HUDEP-2 (cell line): ENCODE measurements around the gene ARMH3.

ENCODE experiments used
- DNase-seq, 76 experiments: peaks; one replicate each; lab custom pipeline; 2025; ENCODE audit not compliant: unreplicated experiment in 76 of 76; lab: John Stamatoyannopoulos, UW

The ARMH3 gene

GRCh38 chr10:101838416-101838970 is 217.5 kb downstream of the ARMH3 start:
- no peak for DNase-seq

- DNase-seq = no peak
These were observed 218.2 kb downstream of the ARMH3 start for GRCh38 chr10:101837748-101838147.

GRCh38 chr10:101835362-101835761 is 220.6 kb downstream of the ARMH3 start:
- no peak for DNase-seq

- peak in 34 of 76 experiments; percentile 12 to 70 (median 30) for DNase-seq
These were observed 221.6 kb downstream of the ARMH3 start for GRCh38 chr10:101834341-101834740.

GRCh38 chr10:101833466-101833865 is 222.5 kb downstream of the ARMH3 start:
- no peak for DNase-seq

GRCh38 chr10:101832325-101832771 is 223.6 kb downstream of the ARMH3 start:
- no peak for DNase-seq

- no peak for DNase-seq
These were observed 224.7 kb downstream of the ARMH3 start for GRCh38 chr10:101831169-101831811.

- peak in 75 of 76 experiments; percentile 22 to 95 (median 87) for DNase-seq
These were observed 225.4 kb downstream of the ARMH3 start for GRCh38 chr10:101830322-101831168.

GRCh38 chr10:101829561-101830315 is 226.2 kb downstream of the ARMH3 start:
- DNase-seq = peak in 35 of 76 experiments; percentile 15 to 71 (median 41)

GRCh38 chr10:101828766-101829551 is 227.0 kb downstream of the ARMH3 start:
- no peak for DNase-seq

GRCh38 chr10:101827919-101828600 is 227.9 kb downstream of the ARMH3 start:
- no peak for DNase-seq

GRCh38 chr10:101826852-101827434 is 229.0 kb downstream of the ARMH3 start:
- no peak for DNase-seq

- peak in 34 of 76 experiments; percentile 11 to 72 (median 36) for DNase-seq
These were observed 231.2 kb downstream of the ARMH3 start for GRCh38 chr10:101824736-101825135.

GRCh38 chr10:101818872-101819633 is 236.9 kb downstream of the ARMH3 start:
- DNase-seq = peak in 34 of 76 experiments; percentile 32 to 84 (median 58)

- peak in 75 of 76 experiments; percentile 88 to 100 (median 98) for DNase-seq
These were observed 237.7 kb downstream of the ARMH3 start, which contains the start of gene OGA for GRCh38 chr10:101818119-101818871. Gene OGA, minus strand, starts transcription at chr10:101818444. Its CDS starts 422 bp downstream, at chr10:101818022.

GRCh38 chr10:101817337-101818118 is 238.4 kb downstream of the ARMH3 start:
- DNase-seq = peak in 74 of 76 experiments; percentile 11 to 95 (median 85)

GRCh38 chr10:101816913-101817336 is 239.0 kb downstream of the ARMH3 start:
- no peak for DNase-seq
